Left renal cortex interstitium (tissue), 4 donors: Measurements from ENCODE around the gene WDFY4. TPM values are rescaled to one million over a fixed set of nuclear protein-coding genes. Genes with fewer than 3 reads are reported as not detected.

Source experiments
- DNase-seq, 4 donors: peaks; one replicate each; pipeline ENCODE4 v3.0.0-alpha.2; 2013; ENCODE audit warnings: low read depth in 4 of 4, low spot score in 2 of 4, missing footprints in 1 of 4
- polyA plus RNA-seq, 4 donors: library from polyadenylated mRNA; unstranded; fragments of 120-200 nt; gene quantifications; one replicate each; pipeline ENCODE4 v1.2.1, GENCODE V29; 2013; ENCODE audit not compliant: insufficient read length in 4 of 4

WDFY4 gene
- polyA plus RNA-seq, 4 donors: 1.5 to 3.0 (median 2.0) TPM

DNA sequence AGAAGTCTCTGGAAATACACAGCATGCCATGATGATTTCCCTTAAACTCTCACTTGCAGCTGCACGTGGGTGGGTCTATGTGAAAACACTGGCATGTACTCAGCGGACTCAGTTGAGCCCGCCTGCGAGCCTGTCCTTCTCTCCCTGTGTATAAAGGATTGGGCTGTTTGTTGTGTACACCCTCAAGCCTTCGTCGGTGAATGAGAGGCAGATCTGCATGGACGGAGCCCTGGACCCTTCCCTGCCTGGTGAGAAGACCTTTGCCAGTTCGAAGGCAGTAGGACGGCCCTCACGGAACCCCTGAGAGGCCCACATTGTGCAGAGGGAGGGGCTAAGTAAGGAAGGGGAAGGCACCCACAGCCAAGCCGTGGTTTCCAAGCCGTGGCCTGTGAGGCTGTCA is 121.2 kb downstream of the WDFY4 start:
- no peak for DNase-seq

DNA sequence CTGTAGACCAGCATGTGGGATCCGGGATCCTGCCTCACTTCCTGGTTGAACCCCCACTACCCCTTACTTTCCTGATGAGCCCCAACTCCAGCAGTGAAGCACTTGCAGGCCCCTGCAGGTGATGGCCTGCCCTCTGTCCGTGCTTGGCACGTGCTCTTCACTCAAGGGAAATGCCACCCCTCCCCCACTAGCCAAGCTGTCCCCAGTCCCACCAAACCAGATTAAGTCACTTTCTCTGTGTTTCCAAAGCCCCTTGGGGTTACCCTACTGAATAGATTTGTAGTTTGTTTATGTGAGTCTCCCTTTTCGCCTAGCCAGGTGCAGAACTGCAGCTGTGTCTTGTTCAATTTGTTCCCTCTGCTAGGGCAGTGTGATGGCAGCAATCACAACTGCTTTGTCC is 121.7 kb downstream of the WDFY4 start:
- no peak for DNase-seq

DNA sequence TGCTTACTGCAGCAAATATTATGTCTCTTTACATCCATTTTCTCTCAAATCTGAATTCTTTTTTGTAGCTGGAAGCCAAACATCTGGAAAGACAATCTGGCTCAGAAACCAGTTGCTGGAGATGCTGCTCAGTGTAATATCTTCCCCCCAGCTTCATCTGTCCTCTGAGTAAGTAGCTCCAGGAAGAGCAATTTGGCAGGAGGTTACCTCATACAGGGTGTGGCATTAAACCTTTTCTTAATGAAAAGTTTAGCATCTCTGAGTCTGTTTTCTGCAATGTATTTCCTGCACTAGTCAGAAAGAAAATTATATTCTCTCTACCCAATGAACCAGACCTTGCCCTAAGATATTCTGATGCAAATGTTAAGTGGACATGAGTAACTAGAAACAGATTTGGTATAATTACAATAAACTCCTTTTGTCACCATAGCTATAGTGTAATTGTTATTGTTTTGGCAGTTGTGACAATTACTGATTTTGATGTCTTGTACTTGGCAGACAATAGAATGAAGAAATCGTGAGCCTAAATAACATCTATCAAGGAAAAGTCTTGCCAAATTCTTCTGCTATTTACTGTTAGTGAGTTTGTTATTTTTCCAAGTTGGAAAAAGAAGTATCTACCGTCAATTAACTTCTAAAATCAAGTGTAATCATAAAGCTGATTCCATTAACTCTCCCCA is 123.3 kb downstream of the WDFY4 start:
- no peak for DNase-seq

DNA sequence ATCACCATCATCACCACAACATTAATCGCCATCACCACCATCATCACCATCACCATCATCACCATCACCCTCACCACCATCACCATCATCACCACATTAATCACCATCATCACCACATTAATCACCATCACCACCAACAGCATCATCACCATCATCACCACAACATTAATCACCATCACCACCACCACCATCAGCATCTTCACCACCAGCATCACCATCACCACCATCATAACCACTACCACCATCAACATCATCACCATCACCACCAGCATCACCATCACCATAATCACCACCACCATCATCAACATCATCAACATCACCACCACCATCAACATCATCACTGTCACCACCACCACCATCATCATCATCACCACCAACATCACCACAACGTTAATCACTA is 124.6 kb downstream of the WDFY4 start:
- DNase-seq: no peak

DNA sequence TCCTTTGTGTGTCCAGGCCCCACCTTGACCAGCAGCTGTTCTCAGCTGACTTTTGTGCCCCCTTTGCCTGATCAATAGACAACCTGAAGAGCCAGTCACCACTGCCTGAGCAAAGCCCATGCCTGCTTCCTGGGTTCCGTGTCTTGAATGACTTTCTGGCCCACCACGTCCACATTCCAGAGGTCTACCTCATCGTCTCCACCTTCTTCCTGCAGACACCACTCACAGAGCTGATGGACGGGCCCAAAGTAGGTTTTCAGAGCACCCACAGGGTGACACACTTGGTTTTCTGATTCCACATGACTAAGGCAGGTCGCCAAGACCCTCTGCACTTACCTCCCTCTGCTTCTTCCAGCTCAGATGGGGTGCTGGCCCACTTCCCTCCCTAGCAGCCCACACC is 126.8 kb downstream of the WDFY4 start:
- DNase-seq: no peak

DNA sequence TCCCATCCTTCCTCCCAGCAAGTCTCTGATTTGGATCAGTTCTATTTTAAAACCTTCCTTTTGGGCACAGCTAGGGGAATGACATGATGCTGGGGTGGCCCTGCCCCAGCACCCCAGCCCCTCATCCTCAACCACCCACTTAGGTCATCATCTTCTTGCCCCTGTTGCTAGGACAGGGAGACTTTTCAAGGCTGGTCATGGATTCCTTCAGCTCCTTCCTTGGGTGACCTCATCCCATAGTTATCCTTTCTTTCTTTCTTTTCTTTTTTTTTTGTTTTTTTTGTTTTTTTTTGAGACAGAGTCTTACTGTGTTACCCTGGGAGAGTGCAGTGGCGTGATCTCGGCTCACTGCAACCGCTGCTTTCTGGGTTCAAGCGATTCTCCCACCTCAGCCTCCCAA is 127.2 kb downstream of the WDFY4 start:
- DNase-seq: no peak

DNA sequence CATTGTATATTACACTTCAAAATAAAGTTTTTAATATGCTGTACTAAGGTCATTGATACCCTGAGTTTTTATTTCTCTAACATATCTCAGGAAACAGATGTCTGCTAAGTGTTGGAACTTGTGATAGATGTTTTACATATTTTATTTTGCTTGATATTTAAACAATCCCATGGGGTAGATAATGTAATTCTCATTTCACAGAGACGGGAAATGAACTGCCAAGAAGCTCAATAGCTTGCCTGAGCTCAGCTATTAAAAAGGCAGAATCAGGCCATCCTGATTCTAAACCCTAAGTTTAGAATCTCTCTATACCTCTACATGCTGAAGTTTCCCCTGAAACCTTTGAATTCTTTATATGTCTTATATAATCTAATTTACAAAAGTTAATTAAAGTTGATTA is 128.6 kb downstream of the WDFY4 start:
- DNase-seq: no peak

DNA sequence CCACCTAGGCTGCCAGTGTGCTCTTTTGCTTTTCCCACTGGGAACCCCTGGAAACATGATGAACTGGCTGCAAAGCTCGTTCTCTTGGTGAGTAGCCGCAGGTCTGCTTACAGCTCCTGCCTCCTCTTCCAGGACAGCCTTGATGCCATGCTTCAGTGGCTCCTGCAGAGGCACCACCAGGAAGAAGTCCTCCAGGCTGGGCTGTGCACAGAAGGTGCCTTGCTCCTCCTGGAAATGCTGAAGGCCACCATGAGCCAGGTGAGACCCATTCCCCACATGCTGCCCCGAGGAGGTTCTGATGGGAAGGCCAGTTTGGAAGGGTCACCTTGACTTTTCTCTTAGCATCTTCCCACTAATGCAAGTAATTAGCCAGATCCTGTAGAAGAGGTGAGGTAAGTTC is 129.2 kb downstream of the WDFY4 start:
- DNase-seq: no peak

DNA sequence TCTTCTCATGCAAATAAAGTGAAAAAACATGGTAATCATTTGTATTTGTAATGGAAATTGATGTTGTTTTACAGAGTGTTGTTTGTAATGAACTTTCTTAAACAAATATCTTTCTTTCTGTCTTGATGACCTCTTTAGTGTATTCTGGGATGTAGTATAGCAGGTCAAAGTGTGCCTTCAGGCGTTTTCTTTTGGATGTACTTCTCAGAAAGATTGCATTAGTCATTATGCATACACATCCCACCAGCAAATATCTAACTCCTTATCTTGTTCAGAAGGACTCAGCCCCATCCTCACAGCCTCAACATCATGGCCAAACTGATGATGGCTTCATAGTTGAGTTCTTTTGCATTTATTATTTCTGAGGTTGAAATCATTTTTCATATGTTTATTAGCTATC is 130.3 kb downstream of the WDFY4 start:
- DNase-seq: no peak

DNA sequence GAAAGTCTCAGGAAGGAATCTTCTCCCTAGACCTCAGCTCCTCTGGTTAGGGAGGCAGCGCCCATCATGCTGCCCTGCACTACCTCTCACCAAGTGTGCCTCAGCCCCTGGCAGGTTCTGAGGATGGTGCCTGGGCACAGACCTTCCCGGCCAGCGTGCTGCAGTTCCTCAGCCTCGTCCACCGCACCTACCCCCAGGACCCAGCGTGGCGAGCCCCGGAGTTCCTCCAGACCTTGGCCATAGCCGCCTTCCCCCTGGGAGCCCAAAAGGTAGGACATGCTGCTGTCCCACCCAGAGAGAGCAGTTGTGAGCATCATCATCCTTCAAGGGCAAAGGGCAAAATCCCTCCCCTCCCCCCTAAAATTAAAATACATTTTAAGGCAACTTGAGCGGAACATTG is 132.5 kb downstream of the WDFY4 start:
- no peak for DNase-seq

DNA sequence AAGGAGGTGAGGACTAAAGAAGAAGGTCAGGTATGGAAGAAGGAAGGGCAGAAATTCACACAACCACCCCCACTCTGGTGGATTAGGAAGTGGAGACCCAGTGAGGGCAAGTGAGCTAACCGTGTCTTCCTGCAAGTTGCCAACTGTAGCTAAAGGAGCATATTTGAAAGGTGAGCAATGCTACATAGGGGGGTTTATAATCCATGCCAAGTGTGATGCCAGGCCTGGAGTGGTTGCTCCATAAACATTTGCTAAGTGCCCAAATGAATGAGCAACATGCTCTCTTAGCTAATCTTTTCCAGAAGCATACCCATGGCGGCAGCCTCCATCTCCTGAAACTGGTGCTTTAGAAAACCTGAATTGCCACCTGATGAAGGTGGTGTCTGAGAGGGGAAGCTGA is 133.4 kb downstream of the WDFY4 start:
- DNase-seq: no peak

DNA sequence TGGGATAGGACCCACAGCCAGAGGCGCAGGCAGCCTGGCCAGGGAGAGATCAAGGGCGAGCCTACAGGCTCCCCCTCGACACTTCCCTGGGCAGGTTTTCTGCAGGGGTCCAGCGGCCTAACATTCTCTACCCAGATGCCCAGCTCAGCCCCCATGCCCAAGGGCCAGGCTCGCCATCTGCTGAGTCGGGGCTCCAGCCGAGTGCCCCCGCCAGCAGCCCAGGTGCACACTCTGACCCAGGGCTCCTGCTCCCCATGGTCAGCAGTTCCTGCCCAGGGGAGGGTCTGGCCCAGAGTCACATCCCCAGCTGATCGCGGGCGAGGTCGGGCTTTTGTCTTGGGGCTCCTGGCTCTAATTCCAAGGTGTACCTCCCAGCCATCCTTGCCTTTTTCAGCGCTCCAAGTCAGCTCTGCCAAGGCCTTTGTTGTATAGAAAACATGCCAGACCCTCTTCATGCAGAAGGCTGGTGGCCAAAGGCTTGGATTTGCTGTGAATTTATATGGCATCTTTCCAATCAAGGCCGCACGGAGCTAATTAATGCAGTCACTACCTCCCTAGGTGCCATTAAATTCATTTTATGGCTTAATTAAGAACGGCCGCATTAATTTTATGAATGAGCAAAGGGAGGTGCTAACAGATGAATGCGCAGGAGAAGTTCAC is 134.3 kb downstream of the WDFY4 start:
- DNase-seq: no peak

DNA sequence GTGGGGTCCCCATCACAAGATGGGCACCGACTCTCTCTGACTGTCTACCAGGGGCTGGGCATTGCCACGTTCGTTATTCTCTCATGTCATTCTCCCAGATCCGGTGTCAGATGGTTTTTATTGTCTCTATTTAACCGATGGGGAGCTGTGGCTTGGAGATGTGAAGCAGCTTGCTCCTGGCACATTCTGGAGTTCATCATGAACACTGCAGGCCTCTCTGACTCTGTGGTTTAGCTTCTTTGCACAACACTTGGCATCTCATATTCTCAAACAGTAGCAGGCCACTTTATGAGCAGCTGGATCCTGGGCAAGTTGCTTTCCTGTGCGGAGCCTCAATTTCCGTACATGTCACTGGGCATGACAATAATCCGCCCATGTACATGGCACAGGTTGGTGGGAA is 135.1 kb downstream of the WDFY4 start:
- DNase-seq: no peak

DNA sequence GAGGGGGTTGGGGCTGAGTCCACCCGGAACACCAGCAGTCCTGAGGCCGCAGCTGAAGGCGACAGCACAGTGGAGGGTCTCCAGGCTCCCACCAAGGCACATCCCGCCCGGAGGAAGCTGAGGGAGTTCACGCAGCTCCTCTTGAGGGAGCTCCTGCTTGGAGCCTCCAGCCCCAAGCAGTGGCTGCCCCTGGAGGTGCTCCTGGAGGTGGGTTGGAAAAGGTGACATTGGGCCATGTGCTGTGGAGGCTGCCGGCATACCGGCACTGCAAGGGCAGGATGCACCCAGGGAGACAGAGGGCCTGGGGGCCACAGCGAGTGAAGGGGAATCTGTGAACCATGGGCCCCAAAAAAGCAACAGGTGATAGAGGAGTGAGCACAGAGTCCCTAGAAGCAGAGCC is 135.6 kb downstream of the WDFY4 start:
- no peak for DNase-seq

DNA sequence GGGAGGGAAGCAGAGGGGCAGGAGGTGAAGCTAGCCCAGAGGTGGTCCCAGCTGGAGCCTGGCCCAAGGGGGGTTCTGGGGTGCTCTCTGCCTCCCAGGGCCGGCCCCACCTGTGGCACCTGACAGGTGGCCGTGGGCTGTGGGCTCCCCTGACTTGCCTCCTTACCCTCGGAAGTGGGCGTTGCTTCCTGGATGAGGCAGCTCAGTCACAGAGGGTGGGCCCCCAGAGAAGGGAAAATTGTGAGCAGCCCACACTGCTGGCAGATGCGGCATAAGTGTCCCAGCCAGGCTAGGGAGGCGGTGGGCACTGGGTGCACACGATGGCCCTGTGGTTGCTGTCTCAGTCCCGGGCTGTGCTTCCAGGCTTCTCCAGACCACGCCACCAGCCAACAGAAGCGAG is 136.0 kb downstream of the WDFY4 start:
- DNase-seq: no peak

DNA sequence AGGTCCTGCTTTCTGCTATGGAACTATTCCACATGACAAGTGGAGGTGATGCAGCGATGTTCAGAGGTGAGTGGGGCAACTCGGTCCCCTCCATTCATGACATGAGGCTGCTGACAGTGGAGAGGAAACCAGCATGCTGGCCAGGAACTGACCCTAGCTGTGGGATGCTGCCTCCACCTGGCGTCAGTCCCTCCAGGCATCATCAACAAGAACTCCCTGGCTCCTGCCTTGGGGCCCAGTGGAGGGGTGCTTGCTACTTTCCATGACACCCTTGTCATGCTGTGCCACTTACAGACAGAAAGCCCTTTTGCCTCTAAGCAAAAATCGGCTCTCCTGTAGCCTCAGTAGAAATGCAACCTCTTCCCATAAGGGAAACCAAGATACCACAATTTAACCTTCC is 136.4 kb downstream of the WDFY4 start:
- DNase-seq: no peak

DNA sequence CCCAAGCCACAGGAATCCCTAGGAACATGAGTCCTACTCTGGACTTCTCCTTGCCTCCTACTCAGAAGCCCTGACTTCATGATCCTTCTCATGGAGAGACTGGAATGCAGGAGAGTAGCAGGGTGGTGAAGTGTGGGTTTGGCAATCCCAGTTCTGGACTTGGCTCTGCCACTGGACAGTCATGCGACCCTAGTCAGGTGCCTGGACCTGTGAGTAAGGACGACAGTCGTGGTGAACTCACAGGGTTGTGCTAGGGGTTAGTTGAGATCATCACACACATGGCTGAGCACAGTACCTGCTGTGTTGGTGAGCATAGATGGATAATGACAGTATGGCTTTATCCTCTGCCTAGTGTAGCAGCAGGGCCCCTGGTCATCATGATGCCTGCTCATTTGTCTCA is 137.0 kb downstream of the WDFY4 start:
- no peak for DNase-seq

DNA sequence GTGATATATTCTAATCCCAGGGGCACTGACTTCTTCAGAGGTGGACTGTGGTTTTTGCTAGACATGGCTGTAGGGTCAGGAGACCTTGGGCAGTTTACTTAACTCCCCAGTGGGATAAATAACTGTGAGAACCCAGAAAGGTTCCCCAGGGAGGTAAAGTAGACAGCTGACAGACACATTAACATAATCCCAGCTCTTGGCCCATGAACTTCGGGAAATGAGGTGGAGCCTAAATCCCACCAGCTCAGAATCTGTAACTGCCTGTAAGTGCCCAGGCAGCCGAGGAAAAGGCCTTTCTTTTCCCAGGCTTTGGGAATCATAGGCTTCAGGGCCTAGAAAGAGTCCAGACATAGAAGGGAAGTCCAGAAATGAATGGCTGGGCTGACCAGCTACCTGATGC is 149.0 kb downstream of the WDFY4 start:
- DNase-seq: no peak

DNA sequence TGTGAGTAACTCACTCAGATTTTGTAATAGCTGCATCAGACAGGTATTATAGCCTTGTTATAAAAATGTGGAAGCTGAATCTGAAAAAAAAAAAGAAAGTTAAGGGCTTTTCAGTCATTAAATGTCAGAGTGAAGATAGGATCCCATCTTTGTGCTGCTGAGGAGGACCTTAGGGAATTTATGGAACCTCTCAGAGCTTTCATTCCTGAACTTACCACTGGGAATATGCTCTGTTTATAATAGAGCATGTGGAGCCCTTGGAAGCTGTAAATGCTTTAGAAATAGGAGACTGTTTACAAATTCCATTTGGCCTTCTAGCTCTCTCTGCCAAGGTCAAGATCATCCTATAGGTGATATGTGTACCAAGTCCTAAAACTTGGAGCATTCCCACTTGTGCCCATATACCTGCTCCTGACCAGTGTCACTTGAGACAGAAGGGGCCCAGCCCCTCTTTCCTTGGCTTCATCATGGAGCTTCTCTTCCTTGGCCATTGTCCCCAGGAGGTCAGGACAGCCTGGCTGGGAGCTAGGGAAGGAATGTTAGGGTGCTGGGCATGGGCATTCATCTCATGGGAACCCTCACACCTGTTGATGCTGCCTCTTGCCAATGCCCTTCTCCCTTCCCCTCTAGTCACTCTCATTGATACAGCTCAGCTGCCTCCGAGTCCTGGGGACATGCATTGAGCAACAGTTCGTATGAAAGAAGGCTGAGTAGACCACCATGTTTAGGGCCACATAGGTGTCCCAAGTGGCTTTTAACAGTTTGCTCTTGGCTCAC is 149.7 kb downstream of the WDFY4 start:
- no peak for DNase-seq

DNA sequence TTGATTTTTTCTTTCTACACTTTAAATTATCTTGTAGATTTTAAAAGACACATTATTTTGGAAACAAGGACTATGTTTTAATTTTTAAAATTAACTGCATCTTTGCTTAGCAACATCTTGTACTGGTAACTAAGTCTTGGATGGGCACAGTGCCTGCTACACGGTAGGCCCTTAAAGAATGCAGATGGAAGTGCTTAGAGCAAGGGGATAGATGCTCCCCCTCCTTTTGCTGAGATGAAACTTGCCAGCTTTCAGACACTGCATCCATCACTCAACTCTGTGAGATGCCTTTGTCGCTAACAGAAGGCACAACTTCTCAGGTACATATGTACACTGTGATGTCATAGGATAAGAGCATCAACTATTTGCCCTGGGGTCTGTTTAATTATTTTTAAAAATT is 151.1 kb downstream of the WDFY4 start:
- DNase-seq: no peak

DNA sequence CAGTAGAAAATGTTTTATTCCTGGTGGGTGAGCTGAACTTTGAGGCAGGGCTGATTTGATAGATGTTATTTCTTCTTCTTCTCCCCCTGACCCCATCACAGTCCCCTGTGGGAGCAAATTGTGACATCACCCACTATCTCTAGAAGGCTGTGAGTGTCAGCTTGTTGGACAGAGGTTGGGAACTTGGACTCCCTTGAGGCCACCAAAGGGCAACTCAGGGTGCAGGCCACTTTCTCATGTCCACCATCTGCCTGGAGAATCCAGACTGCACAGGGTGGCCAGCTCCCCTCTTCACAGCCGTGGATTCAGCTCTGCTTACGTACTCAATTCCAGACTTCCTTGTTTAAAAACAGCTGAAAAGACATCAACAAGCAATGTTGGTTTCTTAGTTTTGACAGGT is 151.9 kb downstream of the WDFY4 start:
- no peak for DNase-seq

DNA sequence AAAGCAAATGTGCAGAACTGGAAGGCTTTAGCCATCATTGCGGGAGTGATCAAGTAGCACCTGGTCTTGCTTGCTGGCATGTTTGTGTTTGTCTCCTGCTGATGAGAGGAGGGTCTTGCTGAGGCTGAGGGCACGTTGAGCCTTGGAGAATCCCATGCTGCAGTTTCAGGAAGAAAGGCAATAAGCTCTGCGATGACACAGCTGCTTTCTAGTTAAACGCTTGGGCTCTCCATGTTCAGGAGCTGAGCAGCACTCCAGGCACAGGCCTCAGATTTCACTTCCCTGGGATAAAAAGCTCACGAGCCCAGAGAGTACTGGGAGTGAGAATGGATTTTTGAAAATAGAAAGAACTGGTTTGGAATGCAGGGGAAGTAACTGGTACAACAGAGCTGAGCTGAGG is 154.2 kb downstream of the WDFY4 start:
- DNase-seq: peak in 3 of 4 donors; percentile 18 to 29 (median 19)
